NCI-H1092 treated with DMSO at 0.1 percent for 48 hours (cell line): ENCODE results near the gene RACGAP1.
"Not testable (repeated sequence)": the region's sequence is repeated elsewhere in the genome, so short reads cannot be mapped to it uniquely, and the experiment has no call there.

ENCODE experiments used
- DNase-seq: peaks from one replicate; lab custom pipeline; 2025; lab: John Stamatoyannopoulos, UW

The RACGAP1 gene

GRCh38 chr12:50055831-50056638 is 30.7 kb upstream of the RACGAP1 start:
- DNase-seq: peak; percentile 41

GRCh38 chr12:50053583-50053982 is 28.3 kb upstream of the RACGAP1 start:
- DNase-seq: no peak

- DNase-seq: peak; percentile 19
These were observed 27.7 kb upstream of the RACGAP1 start for GRCh38 chr12:50052964-50053363.

GRCh38 chr12:50052544-50052943 is 27.2 kb upstream of the RACGAP1 start:
- no peak for DNase-seq

- no peak for DNase-seq
These were observed 26.0 kb upstream of the RACGAP1 start for GRCh38 chr12:50051101-50051806.

- DNase-seq: no peak
These were observed 25.3 kb upstream of the RACGAP1 start for GRCh38 chr12:50050410-50051098.

- no peak for DNase-seq
These were observed 24.8 kb upstream of the RACGAP1 start for GRCh38 chr12:50050119-50050385.

GRCh38 chr12:50049254-50050118 is 24.2 kb upstream of the RACGAP1 start:
- DNase-seq: no peak

GRCh38 chr12:50047693-50048250 is 22.5 kb upstream of the RACGAP1 start:
- DNase-seq: no peak

GRCh38 chr12:50043854-50044253 is 18.6 kb upstream of the RACGAP1 start:
- DNase-seq: no peak

GRCh38 chr12:50043308-50043707 is 18.0 kb upstream of the RACGAP1 start:
- DNase-seq: no peak

GRCh38 chr12:50042693-50043092 is 17.4 kb upstream of the RACGAP1 start:
- DNase-seq: no peak

GRCh38 chr12:50041962-50042361 is 16.7 kb upstream of the RACGAP1 start:
- no peak for DNase-seq

- no peak for DNase-seq
These were observed 16.0 kb upstream of the RACGAP1 start for GRCh38 chr12:50041062-50041860.

GRCh38 chr12:50040657-50041056 is 15.4 kb upstream of the RACGAP1 start:
- no peak for DNase-seq

- DNase-seq: peak; percentile 45
These were observed 14.0 kb upstream of the RACGAP1 start for GRCh38 chr12:50039151-50039835.

GRCh38 chr12:50038336-50038735 is 13.0 kb upstream of the RACGAP1 start:
- no peak for DNase-seq

- DNase-seq: no peak
These were observed 7.7 kb upstream of the RACGAP1 start for GRCh38 chr12:50032854-50033581.

GRCh38 chr12:50032515-50032853 is 7.2 kb upstream of the RACGAP1 start:
- no peak for DNase-seq

GRCh38 chr12:50030449-50030848 is 5.2 kb upstream of the RACGAP1 start:
- not testable (repeated sequence) for DNase-seq
